Muscle of leg (tissue), 11 donors: ENCODE measurements around the gene SCN11A. TPM values are rescaled to one million over a fixed set of nuclear protein-coding genes. Genes with fewer than 3 reads are reported as not detected.

Source experiments
- DNase-seq: peaks from one replicate; pipeline ENCODE4 v3.0.0; 2013
- H3K27ac ChIP-seq: one replicate; pipeline ENCODE4 v1.5.1; 2013; ENCODE audit warnings: mild to moderate bottlenecking, low read length, control low read depth
- H3K27me3 ChIP-seq: one replicate; pipeline ENCODE4 v1.6.1; 2013; ENCODE audit warnings: low read length; ENCODE audit not compliant: control insufficient read depth, insufficient read depth
- H3K36me3 ChIP-seq: one replicate; pipeline ENCODE4 v1.6.1; 2013; ENCODE audit warnings: low read length; ENCODE audit not compliant: control insufficient read depth, insufficient read depth
- H3K4me1 ChIP-seq: one replicate; pipeline ENCODE4 v1.6.1; 2013; ENCODE audit warnings: low read length; ENCODE audit not compliant: control insufficient read depth, insufficient read depth
- H3K4me3 ChIP-seq: one replicate; pipeline ENCODE4 v1.5.1; 2013; ENCODE audit warnings: low read length, control low read depth
- H3K9me3 ChIP-seq: replicated peaks from 2 replicates; pipeline ENCODE4 v1.6.1; 2013; ENCODE audit warnings: low read depth, low read length; ENCODE audit not compliant: control insufficient read depth
- WGBS: methylation state at CpG from one replicate; pipeline ENCODE4 v1.1.5; 2013; ENCODE audit warnings: missing lambda C conversion rate; ENCODE audit not compliant: insufficient coverage; 5-methylcytosine and 5-hydroxymethylcytosine counted together
- polyA plus RNA-seq, 8 donors: library from polyadenylated mRNA; unstranded; fragments of 120-200 nt; gene quantifications; one replicate each; pipeline versions ENCODE4 v1.2.1 to v1.2.3, GENCODE V29; 2013; ENCODE audit warnings: inconsistent platforms in 1 of 8, low replicate concordance in 1 of 8; ENCODE audit not compliant: insufficient read length in 8 of 8, insufficient read depth in 1 of 8
- total RNA-seq: library from RNA; stranded (reverse); fragments of 120-200 nt; gene quantifications from one replicate; pipeline ENCODE4 v1.2.4, GENCODE V29; 2013

Gene SCN11A
- total and polyA plus RNA-seq, 9 donors, result 0.91 to 2.9 (median 1.8) TPM

GRCh38 chr3:39094851-39095677 lies 43.3 kb upstream of the SCN11A start:
- Histone ChIP-seq H3K9me3 (no peaks in the 10 kb centered on the region), H3K4me1 (peaks cover 4% of the 10 kb centered on the region), H3K27ac (no peak overlapping the region), H3K4me3 (no peak overlapping the region), H3K27me3 (no peaks in the 10 kb centered on the region), H3K36me3 (peaks cover 76% of the 10 kb centered on the region)
- no peak for DNase-seq
- WGBS, result 86% methylated on average over 4 of the region's 7 CpGs

DNA sequence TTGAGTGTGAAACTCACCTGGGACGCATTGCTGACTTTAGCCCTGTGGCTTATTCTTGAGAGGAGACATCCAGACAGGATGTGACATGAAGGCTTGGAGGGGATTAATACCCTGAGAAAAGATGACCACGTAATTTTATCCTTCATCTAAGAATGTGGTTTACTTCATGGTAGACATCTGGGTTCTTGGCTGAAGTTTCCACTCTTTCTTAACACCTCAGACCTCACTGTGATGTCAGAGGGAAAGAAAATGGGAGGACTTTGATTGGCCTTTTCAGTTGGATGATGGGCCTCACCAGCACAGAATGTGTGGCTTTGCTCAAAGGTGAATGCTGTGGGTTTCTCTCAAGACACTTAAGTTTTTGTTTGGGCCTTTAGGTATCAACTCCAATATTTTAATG lies 39.2 kb upstream of the SCN11A start:
- H3K9me3 ChIP-seq, result no peaks in the 10 kb centered on the region
- H3K36me3 ChIP-seq, result peaks cover 64% of the 10 kb centered on the region
- no peak overlapping the region for H3K27ac ChIP-seq
- no peaks in the 10 kb centered on the region for H3K4me1 ChIP-seq
- H3K4me3 ChIP-seq, result no peak overlapping the region
- WGBS, result no CpG with 5 or more reads among the region's 2 CpGs
- DNase-seq, result no peak
- no peaks in the 10 kb centered on the region for H3K27me3 ChIP-seq

GRCh38 chr3:39088889-39089288 lies 37.1 kb upstream of the SCN11A start:
- WGBS, result no CpG with 5 or more reads among the region's 3 CpGs
- no peak overlapping the region for H3K27ac ChIP-seq
- H3K36me3 ChIP-seq, result peaks cover 51% of the 10 kb centered on the region
- H3K9me3 ChIP-seq, result no peaks in the 10 kb centered on the region
- no peak for DNase-seq
- no peaks in the 10 kb centered on the region for H3K27me3 ChIP-seq
- no peaks in the 10 kb centered on the region for H3K4me1 ChIP-seq
- no peak overlapping the region for H3K4me3 ChIP-seq

- Histone ChIP-seq H3K36me3 (peaks cover 51% of the 10 kb centered on the region), H3K27me3 (no peaks in the 10 kb centered on the region), H3K4me1 (no peaks in the 10 kb centered on the region), H3K9me3 (no peaks in the 10 kb centered on the region), H3K27ac (no peak overlapping the region), H3K4me3 (no peak overlapping the region)
- no CpG with 5 or more reads among the region's 3 CpGs for WGBS
- DNase-seq, result no peak
These were observed 36.7 kb upstream of the SCN11A start for GRCh38 chr3:39088456-39088855.

DNA sequence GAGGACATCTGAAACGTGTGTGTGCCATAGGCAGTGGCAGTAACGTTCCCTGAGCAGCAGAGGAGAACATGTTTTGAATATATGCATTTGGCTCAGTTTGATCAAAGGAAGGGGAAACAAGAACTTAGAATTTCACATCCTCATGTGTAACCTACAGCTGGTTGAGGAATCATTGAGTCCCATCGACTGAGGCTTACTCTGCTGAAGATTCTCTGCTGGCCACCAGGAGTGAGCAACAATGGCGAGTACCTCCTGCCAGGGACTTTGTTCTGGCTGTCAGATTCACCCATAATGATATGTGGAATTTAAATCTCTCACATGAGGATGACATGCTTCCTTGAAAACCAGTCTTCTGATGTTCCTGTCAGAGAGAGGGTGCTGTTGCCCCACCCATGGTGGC lies 34.4 kb upstream of the SCN11A start:
- 100% methylated on average over 1 of the region's 4 CpGs for WGBS

DNA sequence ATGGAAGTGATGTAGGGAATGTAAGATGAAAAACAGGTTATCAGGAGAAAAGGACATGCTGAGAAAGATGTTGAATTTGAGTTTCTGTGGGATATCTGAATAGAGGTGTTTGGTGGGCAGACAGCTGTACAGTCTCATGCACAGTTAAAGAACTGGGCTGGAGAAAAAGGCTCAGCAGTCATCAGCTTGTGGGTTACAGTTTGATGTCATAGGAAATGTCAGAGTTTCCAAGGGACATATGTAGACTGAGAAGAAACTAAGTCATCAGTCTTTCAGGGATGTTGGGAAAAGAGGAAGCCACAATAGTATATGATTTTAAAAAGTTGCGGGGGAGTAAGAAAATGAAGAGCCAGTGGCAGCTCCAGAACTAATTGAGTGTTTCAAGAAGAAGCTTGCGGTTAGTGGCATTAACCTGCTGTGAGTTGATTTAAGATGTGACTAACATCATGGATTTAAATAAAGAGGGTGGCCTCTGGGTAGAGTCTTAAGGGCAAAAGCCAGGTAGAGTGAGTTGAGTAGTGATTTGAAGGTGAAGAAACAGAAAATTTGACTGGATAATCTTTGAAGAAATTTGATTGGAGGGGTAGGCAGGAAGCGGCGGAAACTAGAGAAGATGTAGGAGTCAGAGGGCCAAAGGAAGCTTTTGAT lies 31.0 kb upstream of the SCN11A start:
- Histone ChIP-seq H3K4me3 (no peak overlapping the region), H3K27me3 (no peaks in the 10 kb centered on the region), H3K27ac (no peak overlapping the region), H3K4me1 (no peaks in the 10 kb centered on the region), H3K9me3 (no peaks in the 10 kb centered on the region), H3K36me3 (peaks cover 37% of the 10 kb centered on the region)
- DNase-seq, result no peak
- WGBS, result 99% methylated on average over 4 of the region's 4 CpGs

More for the DNA sequence above, 34.4 kb upstream of the SCN11A start:
- H3K27me3 ChIP-seq, result no peaks in the 10 kb centered on the region
- H3K4me3 ChIP-seq, result no peak overlapping the region
- H3K4me1 ChIP-seq, result no peaks in the 10 kb centered on the region
- no peak overlapping the region for H3K27ac ChIP-seq
- no peaks in the 10 kb centered on the region for H3K9me3 ChIP-seq
- DNase-seq, result no peak
- H3K36me3 ChIP-seq, result peaks cover 42% of the 10 kb centered on the region

DNA sequence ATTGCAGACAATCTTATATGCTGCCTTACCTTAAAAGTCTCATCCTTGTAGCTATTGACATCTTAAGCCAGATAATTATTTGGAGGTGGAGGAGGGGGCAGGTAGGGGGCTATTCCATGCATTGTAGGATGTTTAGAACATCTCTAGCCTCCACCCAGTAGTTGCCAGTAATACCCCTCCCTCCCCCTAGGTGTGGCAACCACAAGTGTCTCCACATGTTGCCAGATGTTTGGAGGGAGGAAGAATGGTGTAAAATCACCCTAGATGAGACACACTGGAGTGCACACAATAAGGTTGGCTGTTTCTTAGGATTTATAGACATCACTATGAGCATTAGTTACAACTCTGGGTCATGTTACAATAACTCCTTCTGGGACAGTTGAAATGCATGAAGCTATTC lies 28.3 kb upstream of the SCN11A start:
- Histone ChIP-seq H3K27ac (no peak overlapping the region), H3K4me1 (no peaks in the 10 kb centered on the region), H3K27me3 (no peaks in the 10 kb centered on the region), H3K9me3 (no peaks in the 10 kb centered on the region), H3K4me3 (no peak overlapping the region), H3K36me3 (peaks cover 39% of the 10 kb centered on the region)
- DNase-seq, result no peak

GRCh38 chr3:39079530-39079929 lies 27.8 kb upstream of the SCN11A start:
- H3K36me3 ChIP-seq, result peaks cover 44% of the 10 kb centered on the region
- DNase-seq, result no peak
- H3K27me3 ChIP-seq, result no peaks in the 10 kb centered on the region

DNA sequence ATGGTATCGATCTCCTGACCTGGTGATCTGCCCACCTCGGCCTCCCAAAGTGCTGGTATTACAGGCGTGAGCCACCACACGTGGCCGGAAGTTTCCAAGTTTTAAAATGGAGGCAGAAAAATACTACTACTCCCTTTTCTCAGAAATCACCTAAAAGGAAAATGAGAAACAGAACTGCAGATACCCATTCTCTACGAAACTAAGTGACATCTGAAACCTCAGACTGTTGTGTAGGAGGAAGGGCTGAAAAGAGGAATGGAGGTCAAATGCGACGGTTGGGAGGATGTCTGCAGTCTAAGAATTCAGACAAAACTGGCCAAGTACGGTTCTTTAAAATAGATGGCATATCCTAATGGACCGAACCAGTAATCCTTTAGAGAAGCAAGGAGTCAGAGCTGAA lies 24.2 kb upstream of the SCN11A start:
- DNase-seq, result no peak
- no peaks in the 10 kb centered on the region for H3K27me3 ChIP-seq
- no peak overlapping the region for H3K4me3 ChIP-seq
- peaks cover 51% of the 10 kb centered on the region for H3K36me3 ChIP-seq
- H3K4me1 ChIP-seq, result no peaks in the 10 kb centered on the region
- H3K27ac ChIP-seq, result no peak overlapping the region
- no peaks in the 10 kb centered on the region for H3K9me3 ChIP-seq
- WGBS, result 75% methylated on average over 4 of the region's 10 CpGs

More at GRCh38 chr3:39079530-39079929, 27.8 kb upstream of the SCN11A start:
- Histone ChIP-seq H3K4me1 (no peaks in the 10 kb centered on the region), H3K9me3 (no peaks in the 10 kb centered on the region), H3K27ac (no peak overlapping the region), H3K4me3 (no peak overlapping the region)

DNA sequence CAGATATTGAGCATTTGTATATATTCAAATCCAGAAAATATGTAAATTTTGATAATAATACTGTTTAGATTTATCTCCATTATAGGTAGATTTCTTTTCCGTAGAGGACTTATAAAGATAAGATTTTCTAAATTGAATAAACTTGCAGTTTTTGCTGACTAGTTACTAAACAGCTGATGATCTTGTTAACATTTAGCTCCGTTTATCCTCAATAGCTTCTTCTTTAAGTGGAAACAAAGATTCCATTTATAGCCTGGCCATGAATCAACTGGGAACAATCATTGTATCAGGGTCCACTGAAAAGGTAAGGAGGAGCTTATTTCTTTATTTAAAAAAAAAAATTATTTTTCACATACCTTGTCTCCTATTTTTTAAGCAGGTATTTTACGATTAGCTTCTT lies 16.8 kb upstream of the SCN11A start:
- no peaks in the 10 kb centered on the region for H3K4me1 ChIP-seq

More for the DNA sequence above, 16.8 kb upstream of the SCN11A start:
- no peaks in the 10 kb centered on the region for H3K27me3 ChIP-seq
- no peak overlapping the region for H3K4me3 ChIP-seq
- H3K36me3 ChIP-seq, result peaks cover 29% of the 10 kb centered on the region
- H3K9me3 ChIP-seq, result no peaks in the 10 kb centered on the region
- DNase-seq, result no peak
- H3K27ac ChIP-seq, result no peak overlapping the region
- no CpG with 5 or more reads among the region's 3 CpGs for WGBS
